ES-I3 (cell line): ENCODE measurements around the gene MAMDC4.
A peak's percentile ranks its signal among the peaks of the same experiment; 100 is the strongest.

Experiments
- H3K36me3 ChIP-seq: 2 replicates; pipeline ENCODE4 v1.6.1; 2013; ENCODE audit warnings: mild to moderate bottlenecking, low read length, control low read depth, moderate library complexity; ENCODE audit not compliant: insufficient read depth
- H3K4me1 ChIP-seq: 2 replicates; pipeline ENCODE4 v1.6.1; 2013; ENCODE audit warnings: mild to moderate bottlenecking, control low read depth, low read length; ENCODE audit not compliant: insufficient read depth
- H3K9ac ChIP-seq: 2 replicates; pipeline ENCODE4 v1.6.1; 2013; ENCODE audit warnings: low read depth, mild to moderate bottlenecking, low read length, moderate library complexity
- H3K9me3 ChIP-seq: 2 replicates; pipeline ENCODE4 v1.6.1; 2013; ENCODE audit warnings: mild to moderate bottlenecking, low read length, moderate library complexity; ENCODE audit not compliant: control insufficient read depth, insufficient read depth

Gene MAMDC4

GRCh38 chr9:136848393-136849037 lies 3.6 kb upstream of the MAMDC4 start:
- H3K4me1 ChIP-seq, result no peaks in the 10 kb centered on the region
- peak overlapping the region; percentile 77 for H3K9ac ChIP-seq
- no peaks in the 10 kb centered on the region for H3K9me3 ChIP-seq
- no peaks in the 10 kb centered on the region for H3K36me3 ChIP-seq

GRCh38 chr9:136849038-136849959 lies 2.8 kb upstream of the MAMDC4 start, which contains the start of gene PHPT1:
Gene PHPT1 (plus strand): TSS chr9:136849409. CDS start chr9:136849431, 22 bp downstream.
- H3K9ac ChIP-seq, result peak within 1 kb of the TSS; percentile 79
- no peaks in the 10 kb centered on the region for H3K9me3 ChIP-seq
- H3K36me3 ChIP-seq, result no peaks in the 10 kb centered on the region
- no peaks in the 10 kb centered on the region for H3K4me1 ChIP-seq

GRCh38 chr9:136849960-136850865 lies 1.9 kb upstream of the MAMDC4 start:
- Histone ChIP-seq H3K36me3 (no peaks in the 10 kb centered on the region), H3K4me1 (no peaks in the 10 kb centered on the region), H3K9me3 (no peaks in the 10 kb centered on the region), H3K9ac (peak overlapping the region; percentile 79)

GRCh38 chr9:136850866-136851775 lies 1.0 kb upstream of the MAMDC4 start:
- no peak overlapping the region for H3K9ac ChIP-seq

GRCh38 chr9:136852664-136853595 lies 784 bp downstream of the MAMDC4 start:
- Histone ChIP-seq H3K9me3 (no peaks in the 10 kb centered on the region), H3K36me3 (no peaks in the 10 kb centered on the region), H3K9ac (no peak overlapping the region), H3K4me1 (no peaks in the 10 kb centered on the region)

More at GRCh38 chr9:136850866-136851775, 1.0 kb upstream of the MAMDC4 start:
- no peaks in the 10 kb centered on the region for H3K4me1 ChIP-seq
- no peaks in the 10 kb centered on the region for H3K36me3 ChIP-seq
- no peaks in the 10 kb centered on the region for H3K9me3 ChIP-seq

- H3K36me3 ChIP-seq, result no peaks in the 10 kb centered on the region
- H3K9ac ChIP-seq, result no peak overlapping the region
- H3K4me1 ChIP-seq, result no peaks in the 10 kb centered on the region
- no peaks in the 10 kb centered on the region for H3K9me3 ChIP-seq
Measured at GRCh38 chr9:136853596-136854112, 1.5 kb downstream of the MAMDC4 start.

- H3K9ac ChIP-seq, result no peak overlapping the region
- no peaks in the 10 kb centered on the region for H3K4me1 ChIP-seq
- H3K36me3 ChIP-seq, result no peaks in the 10 kb centered on the region
- H3K9me3 ChIP-seq, result no peaks in the 10 kb centered on the region
Measured at GRCh38 chr9:136854113-136854841, 2.1 kb downstream of the MAMDC4 start.

GRCh38 chr9:136854842-136855460 lies 2.8 kb downstream of the MAMDC4 start:
- Histone ChIP-seq H3K9ac (no peak overlapping the region), H3K9me3 (no peaks in the 10 kb centered on the region), H3K36me3 (no peaks in the 10 kb centered on the region), H3K4me1 (no peaks in the 10 kb centered on the region)

GRCh38 chr9:136855461-136856078 lies 3.4 kb downstream of the MAMDC4 start:
- Histone ChIP-seq H3K4me1 (no peaks in the 10 kb centered on the region), H3K9ac (no peak overlapping the region), H3K9me3 (no peaks in the 10 kb centered on the region), H3K36me3 (no peaks in the 10 kb centered on the region)

GRCh38 chr9:136856079-136856476 lies 3.9 kb downstream of the MAMDC4 start:
- Histone ChIP-seq H3K4me1 (no peaks in the 10 kb centered on the region), H3K9me3 (no peaks in the 10 kb centered on the region), H3K9ac (no peak overlapping the region), H3K36me3 (peaks cover under 1% of the 10 kb centered on the region; the same call in 1 of the 2 replicates)

GRCh38 chr9:136856541-136857141 lies 4.5 kb downstream of the MAMDC4 start:
- no peak overlapping the region for H3K9ac ChIP-seq
- H3K9me3 ChIP-seq, result no peaks in the 10 kb centered on the region
- no peaks in the 10 kb centered on the region for H3K4me1 ChIP-seq
- peaks cover 6% of the 10 kb centered on the region; the same call in 1 of the 2 replicates for H3K36me3 ChIP-seq
